Pulmonary artery endothelial cell (primary cell): ENCODE data around the gene PHF11. TPM values are rescaled to one million over a fixed set of nuclear protein-coding genes. Genes with fewer than 3 reads are reported as not detected.
"Not testable (repeated sequence)": the region's sequence is repeated elsewhere in the genome, so short reads cannot be mapped to it uniquely, and the experiment has no call there.

Experiments used
- DNase-seq: peaks from one replicate; pipeline ENCODE4 v3.0.0-alpha.2; 2011; ENCODE audit warnings: low read depth, low spot score
- total RNA-seq: library from RNA; depleted of rRNA; stranded (reverse); fragments of >200 nt; gene quantifications from 2 replicates; pipeline ENCODE4 v1.2.3, GENCODE V29; 2014

PHF11 gene
- total RNA-seq: 8.8 and 11.2 TPM in 2 replicates

DNA sequence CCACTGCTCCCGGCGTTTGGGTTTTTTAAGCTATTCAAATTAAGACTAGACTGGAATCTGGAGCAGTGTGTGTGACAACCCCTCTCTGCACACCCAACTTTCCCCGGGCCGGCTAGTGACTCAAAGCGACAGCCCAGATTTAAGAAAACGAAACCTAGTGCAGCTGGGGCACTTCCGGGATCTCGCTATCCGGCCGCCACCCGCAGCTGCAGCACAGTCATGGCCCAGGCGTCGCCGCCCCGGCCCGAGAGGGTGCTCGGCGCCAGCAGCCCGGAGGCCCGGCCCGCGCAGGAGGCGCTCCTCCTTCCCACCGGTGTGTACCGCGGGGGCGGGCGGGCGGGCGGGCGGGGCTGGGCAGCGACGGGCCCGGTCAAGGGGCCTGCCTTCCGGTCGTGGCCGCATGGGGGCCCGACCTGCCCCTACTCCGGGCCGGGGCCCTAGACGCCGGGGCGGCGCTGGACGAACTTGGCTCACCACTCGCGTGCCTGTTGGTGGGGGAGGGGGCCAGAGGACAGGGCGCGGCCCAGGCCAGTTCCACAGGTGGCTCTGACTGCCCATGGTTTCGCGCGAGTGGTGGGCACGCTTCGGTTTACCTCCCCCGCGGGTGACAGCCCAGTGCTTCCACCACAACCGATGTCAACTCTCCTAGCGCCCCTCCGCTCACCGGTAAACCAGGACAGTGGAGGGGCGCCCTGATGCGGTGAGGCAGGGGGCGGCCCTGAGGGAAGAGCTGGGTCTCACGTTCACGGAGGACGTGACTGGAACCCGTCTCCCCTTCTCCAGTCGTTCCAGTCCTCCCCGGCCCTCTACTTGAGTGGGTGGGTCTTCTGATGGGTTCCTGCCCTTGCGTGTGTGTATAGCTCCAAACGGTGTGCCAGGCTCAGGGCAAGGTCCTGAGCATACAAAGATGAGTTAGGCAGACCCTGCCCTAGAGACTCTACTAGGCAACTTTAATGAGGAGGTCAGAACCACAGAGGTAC lies at the start of gene PHF11:
Gene PHF11, plus strand, starts transcription at position 171 of the 980 bp plus-strand sequence. Its CDS starts 49 bp downstream, at position 220.
- peak; percentile 11 for DNase-seq

GRCh38 chr13:49446473-49446872 lies 49.3 kb upstream of the PHF11 start:
- DNase-seq: no peak

GRCh38 chr13:49448753-49449152 lies 47.0 kb upstream of the PHF11 start:
- no peak for DNase-seq

DNA sequence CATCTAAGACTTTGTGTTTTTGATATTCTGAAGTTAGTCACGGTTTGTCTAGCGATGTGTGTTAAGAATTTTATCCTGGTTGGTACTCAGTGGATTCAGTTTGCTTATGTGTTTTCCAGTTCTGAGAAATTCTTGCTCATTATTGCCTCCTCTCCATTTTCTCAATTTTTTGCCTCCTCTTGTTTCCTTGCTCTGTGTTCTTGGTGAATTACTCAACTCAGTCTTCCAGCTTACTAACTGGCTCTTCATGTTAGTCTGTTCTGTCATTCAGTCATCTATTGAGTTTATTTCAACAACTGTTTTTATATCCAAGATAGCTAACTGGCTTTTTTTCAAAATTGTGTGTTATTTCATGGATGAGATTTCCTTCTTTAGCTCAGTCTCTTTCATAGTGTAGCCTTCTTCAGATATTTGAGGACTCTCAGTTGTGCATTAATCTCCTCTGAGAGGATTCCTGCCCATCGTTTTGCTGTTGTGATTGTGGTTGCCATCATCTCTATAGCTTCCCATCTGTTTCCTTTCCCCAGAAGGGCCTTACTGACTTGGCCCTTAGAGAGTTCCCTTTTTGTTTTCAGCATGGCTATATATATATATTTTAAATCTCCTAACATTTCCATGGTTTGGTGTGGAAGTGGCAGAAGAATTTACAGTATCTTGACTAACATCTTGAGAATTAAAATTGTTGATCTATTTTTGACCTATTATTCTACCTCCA lies 45.5 kb upstream of the PHF11 start:
- DNase-seq: no peak

DNA sequence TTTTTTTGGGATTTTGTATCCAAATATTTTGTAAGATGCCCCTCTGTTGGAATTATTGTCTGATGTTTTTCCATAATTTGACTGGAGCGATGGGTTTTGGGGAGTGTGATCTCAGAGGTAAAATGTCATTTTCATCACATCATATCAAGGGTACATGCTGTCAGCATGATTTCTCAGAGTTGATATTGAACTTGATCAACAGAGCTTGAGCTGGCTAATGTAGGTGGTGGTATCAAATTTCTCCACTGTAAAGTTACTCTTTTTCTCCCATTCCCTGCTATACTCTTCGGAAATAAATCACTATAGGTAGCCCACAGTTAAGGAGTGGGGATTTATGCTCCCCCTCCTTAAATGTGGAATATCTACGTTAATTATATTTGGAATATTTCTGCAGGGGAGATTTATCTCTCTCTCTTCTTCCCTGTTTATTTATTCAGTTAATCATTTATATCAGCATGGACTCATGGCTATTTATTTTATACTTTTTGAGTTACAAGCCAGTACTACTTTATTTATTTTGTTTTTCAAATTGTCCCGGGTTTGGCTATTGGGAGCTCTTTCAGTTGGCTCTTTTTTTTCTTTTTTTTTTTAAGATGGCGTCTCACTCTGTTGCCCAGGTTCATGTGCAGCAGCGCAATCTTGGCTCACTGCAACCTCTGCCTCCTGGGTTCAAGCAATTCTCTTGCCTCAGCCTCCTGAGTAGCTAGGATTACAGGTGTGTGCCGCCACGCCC lies 42.9 kb upstream of the PHF11 start:
- DNase-seq: no peak

DNA sequence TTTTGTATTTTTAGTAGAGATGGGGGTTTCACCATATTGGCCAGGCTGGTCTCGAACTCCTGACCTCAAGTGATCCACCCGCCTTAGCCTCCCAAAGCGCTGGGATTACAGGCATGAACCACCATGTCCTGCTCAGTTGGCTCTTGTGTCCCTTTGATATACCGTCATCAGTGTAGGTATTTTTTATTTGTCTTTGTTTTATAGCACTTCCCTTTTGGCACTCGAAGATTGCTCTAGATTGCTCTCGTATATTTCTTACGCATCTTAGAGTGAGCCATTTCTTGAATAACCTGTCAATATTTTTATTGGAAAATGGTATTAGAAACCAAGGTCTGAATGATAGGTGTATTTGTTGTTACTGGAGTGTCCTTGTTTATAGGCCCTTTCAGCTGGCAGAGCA lies 42.3 kb upstream of the PHF11 start:
- DNase-seq: no peak

- no peak for DNase-seq
Observed at GRCh38 chr13:49454388-49455006, 41.3 kb upstream of the PHF11 start.

DNA sequence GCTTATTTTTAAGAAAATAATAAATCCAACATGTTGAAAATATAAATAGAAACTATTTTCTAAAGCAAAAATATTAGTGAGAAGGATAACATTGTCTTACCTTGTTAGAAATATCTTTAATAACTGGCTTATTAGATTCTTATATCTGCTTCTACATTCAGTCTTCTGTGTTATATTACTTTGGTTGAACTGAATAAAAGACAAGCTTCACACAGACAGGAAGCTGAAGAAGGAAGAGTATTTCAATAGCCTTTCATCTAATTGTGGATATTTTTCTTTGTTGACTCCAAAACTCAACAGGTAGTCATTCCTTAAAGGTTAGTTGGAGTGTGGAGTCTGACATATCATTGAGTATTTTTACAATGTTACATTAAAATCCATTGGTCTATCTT lies 40.8 kb upstream of the PHF11 start:
- DNase-seq: no peak

DNA sequence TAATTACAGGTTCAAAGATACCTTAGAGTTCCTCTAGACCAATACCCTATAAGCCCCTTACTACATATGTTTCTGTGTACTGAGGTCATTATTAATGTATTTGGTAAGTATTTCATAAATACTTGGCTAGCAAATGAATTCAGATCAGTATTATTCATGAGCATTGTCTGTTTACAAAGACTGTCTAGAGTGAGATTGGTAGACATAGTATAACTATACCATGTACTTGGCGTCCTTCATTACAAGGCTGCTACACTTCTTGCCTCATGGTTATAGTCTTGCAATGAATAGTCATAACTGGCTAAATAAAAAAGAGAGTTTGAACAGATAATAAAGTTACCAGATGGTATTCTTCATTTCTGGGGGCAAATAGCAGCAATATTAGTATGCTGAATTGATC lies 39.6 kb upstream of the PHF11 start:
- no peak for DNase-seq

DNA sequence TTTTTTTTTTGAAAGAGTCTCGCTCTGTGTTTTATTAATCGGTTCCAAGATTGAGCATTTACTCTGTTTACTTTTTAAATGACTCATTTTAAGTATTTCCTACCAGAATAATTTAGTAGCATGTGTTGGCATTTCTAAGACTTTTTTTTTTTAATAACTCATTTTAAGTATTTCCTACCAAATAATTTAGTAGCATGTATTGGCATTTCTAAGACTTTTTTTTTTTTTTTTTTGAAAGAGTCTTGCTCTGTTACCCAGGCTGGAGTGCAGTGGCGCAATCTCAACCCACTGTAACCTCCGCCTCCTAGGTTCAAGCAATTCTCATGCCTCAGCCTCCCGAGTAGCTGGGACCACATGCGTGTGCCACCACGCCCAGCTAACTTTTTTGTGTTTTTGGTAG lies 38.5 kb upstream of the PHF11 start:
- no peak for DNase-seq

DNA sequence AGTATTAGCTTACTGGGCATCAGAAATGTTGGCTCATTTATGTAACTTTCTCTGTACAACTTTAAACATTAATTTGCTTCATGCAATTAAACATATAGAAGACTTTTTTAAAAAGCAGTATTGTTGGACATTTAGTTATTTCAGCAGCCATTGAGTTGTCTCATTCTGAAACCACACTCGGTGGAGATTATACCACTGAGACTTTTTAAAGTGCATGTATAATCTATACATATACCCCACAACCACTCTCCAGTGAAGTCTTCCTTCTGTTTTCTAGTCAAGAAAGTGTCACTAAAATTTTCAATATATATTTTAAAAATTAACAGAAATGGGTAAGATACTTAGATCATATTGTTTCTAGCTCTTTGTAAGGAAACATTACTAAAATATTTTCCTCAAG lies 36.2 kb upstream of the PHF11 start:
- DNase-seq: no peak

- no peak for DNase-seq
Observed at GRCh38 chr13:49464085-49464484, 31.7 kb upstream of the PHF11 start.

DNA sequence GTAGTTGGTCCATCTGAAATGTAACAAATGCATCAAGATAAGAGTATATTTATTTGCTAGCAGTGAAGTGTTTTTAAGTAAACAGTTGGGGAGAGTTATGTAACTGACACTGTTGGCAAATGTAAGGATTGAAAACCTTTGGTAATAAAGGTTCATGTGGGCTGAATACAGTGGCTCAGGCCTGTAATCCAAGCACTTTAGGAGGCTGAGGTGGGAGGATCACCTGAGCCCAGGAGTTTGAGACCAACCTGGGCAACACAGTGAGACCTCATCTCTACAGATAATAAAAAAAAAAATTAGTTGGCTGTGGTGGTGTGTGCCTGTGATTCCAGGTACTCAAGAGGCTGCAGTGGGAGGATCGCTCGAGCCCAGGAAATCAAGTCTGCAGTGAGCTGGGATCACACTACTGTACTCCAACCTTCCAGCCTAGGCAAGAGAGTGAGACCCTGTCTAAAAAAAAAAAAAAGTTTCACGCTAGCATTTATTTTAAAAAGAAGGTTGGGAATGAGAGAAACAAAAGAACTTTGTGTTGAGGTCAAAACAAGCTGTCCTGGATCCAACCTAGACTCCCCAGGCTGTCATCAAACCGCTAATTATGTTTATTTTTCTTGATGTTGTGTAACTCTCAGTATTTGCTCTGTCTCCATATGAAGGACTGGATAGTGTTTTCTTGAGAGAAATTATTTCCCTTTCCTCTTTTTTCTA lies 31.0 kb upstream of the PHF11 start:
- no peak for DNase-seq

DNA sequence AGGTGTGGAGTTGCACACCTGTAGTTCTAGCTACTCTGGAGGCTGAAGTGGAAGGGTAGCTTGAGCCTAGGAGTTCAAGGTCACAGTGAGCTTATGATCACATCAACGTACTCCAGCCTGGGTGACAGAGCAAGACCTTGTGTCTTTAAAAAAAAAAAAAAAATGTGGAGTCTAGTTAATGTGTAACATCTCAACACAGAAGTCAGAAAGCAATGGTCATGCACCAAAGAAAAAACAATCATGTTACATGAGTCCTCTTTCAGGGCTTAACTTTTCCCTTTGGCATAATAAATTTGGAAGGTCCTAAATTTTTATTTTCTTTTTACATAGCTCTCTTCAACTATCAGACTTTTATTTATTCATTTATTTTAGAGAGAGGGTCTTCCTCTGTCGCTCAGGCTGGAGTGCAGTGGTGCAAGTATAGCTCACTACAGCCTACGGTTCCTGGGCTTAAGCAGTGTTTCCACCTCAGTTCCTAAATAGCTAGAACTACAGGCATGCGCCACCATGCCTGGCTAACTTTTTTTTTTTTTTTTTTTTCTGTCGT lies 29.4 kb upstream of the PHF11 start:
- DNase-seq: no peak

- no peak for DNase-seq
Observed at GRCh38 chr13:49472186-49472585, 23.6 kb upstream of the PHF11 start.

DNA sequence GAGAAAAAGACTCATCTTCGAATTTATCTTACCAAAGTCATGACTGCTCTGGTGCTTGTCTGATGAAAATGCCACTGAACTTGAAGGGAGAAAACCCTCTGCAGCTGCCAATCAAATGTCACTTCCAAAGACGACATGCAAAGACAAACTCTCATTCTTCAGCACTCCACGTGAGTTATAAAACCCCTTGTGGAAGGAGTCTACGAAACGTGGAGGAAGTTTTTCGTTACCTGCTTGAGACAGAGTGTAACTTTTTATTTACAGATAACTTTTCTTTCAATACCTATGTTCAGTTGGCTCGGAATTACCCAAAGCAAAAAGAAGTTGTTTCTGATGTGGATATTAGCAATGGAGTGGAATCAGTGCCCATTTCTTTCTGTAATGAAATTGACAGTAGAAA lies 19.2 kb upstream of the PHF11 start:
- DNase-seq: no peak

DNA sequence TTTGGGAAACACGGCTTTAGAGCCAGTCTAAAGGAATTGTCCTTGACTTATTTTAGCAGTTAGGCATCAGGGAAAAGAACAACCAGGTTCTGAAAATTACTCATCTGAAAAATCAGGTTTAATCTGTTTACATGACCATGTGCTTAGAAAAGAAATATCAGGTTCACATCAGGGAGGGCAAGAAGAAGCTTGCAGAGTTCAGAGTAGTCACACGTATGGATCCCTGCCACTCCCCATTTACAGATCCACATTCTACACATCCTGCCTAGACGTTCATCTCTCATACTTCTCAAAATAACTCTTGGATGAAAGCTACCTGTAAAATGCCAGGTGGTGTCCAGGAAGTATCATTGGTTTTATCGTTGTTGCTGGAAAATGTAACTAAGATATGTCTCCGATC lies 14.0 kb upstream of the PHF11 start:
- no peak for DNase-seq

- DNase-seq: no peak
Observed at GRCh38 chr13:49488563-49488962, 7.2 kb upstream of the PHF11 start.

GRCh38 chr13:49494645-49495044 lies 1.1 kb upstream of the PHF11 start:
- DNase-seq: no peak

- DNase-seq: not testable (repeated sequence)
Observed at GRCh38 chr13:49496837-49497236, 1.1 kb downstream of the PHF11 start.

DNA sequence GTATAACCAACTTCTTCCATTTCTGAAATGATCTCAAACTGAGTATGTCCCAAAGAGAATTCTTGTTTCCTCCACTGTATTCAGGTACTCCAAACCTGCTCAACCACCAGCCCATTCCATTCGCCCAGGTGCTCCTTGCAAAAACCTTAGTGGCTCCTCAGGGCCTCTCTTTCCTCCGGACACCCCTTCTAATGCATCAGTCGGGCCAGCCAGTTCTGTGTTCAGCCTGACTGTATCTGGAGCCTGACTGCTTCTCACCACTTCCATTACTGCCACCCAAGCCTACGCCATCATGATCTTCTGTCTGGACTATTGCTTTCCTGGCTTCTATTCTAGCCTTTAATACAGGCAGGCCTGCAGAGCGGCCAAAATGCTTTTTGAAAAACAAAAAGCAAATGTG lies 1.5 kb downstream of the PHF11 start:
- no peak for DNase-seq
